NB4 (cell line): ENCODE measurements around the gene TAS2R9.

Source experiments
- DNase-seq: peaks from one replicate; pipeline ENCODE4 v3.0.0; 2010; ENCODE audit warnings: low read depth
- H3K4me3 ChIP-seq: one replicate; pipeline ENCODE4 v1.5.1; 2011; ENCODE audit warnings: mild to moderate bottlenecking, low read depth, low read length, moderate library complexity
- CTCF ChIP-seq: IDR thresholded peaks from one replicate; pipeline ENCODE4 v1.5.1; 2012; ENCODE audit warnings: low read depth, low read length
- MYC ChIP-seq: IDR thresholded peaks from 2 replicates; pipeline ENCODE4 v1.6.1; 2011; ENCODE audit warnings: low read depth, low read length
- POLR2A ChIP-seq: IDR thresholded peaks from 2 replicates; pipeline ENCODE4 v1.6.1; 2011; ENCODE audit warnings: mild to moderate bottlenecking; ENCODE audit not compliant: insufficient read length; ENCODE audit errors: extremely low read depth
- TF ChIP-seq, protein P1 (sequence below): IDR thresholded peaks from 2 replicates; pipeline ENCODE4 v1.6.1; 2011; ENCODE audit warnings: low read depth, low read length

Gene TAS2R9, protein sequence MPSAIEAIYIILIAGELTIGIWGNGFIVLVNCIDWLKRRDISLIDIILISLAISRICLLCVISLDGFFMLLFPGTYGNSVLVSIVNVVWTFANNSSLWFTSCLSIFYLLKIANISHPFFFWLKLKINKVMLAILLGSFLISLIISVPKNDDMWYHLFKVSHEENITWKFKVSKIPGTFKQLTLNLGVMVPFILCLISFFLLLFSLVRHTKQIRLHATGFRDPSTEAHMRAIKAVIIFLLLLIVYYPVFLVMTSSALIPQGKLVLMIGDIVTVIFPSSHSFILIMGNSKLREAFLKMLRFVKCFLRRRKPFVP

GRCh38 chr12:10810068-10810467, at the start of gene TAS2R9:
Gene TAS2R9, minus strand, starts transcription at chr12:10810168. Its CDS starts 93 bp downstream, at chr12:10810075.
- no peak for DNase-seq
- TF ChIP-seq, protein P1, sequence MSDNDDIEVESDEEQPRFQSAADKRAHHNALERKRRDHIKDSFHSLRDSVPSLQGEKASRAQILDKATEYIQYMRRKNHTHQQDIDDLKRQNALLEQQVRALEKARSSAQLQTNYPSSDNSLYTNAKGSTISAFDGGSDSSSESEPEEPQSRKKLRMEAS = no peak
- no peak for TF ChIP-seq POLR2A
- TF ChIP-seq MYC = no peak
- no peak for TF ChIP-seq CTCF
- no peak within 1 kb of the TSS for H3K4me3 ChIP-seq

GRCh38 chr12:10855807-10856206, 45.8 kb upstream of the TAS2R9 start:
- no peak for TF ChIP-seq POLR2A
- TF ChIP-seq, protein P1 = no peak
- DNase-seq = no peak
- H3K4me3 ChIP-seq = no peak overlapping the region

GRCh38 chr12:10853776-10854175, 43.8 kb upstream of the TAS2R9 start:
- DNase-seq = no peak
- no peak overlapping the region for H3K4me3 ChIP-seq
- TF ChIP-seq POLR2A = no peak
- TF ChIP-seq, protein P1 = no peak
- no peak for TF ChIP-seq MYC
- TF ChIP-seq CTCF = no peak

- no peak for DNase-seq
- no peak overlapping the region for H3K4me3 ChIP-seq
- TF ChIP-seq, protein P1 = no peak
- no peak for TF ChIP-seq POLR2A
- no peak for TF ChIP-seq MYC
- no peak for TF ChIP-seq CTCF
Observed at GRCh38 chr12:10851243-10851858, 41.4 kb upstream of the TAS2R9 start.

GRCh38 chr12:10849425-10849878, 39.5 kb upstream of the TAS2R9 start, which contains the start of gene PRR4:
Gene PRR4, minus strand, starts transcription at chr12:10849475. Its CDS starts 38 bp downstream, at chr12:10849437.
- H3K4me3 ChIP-seq = no peak within 1 kb of the TSS
- TF ChIP-seq, protein P1 = no peak
- no peak for TF ChIP-seq CTCF
- TF ChIP-seq MYC = no peak
- TF ChIP-seq POLR2A = no peak
- DNase-seq = no peak

GRCh38 chr12:10847744-10848143, 37.8 kb upstream of the TAS2R9 start:
- DNase-seq = no peak
- TF ChIP-seq CTCF (no peak), MYC (no peak), POLR2A (no peak)
- TF ChIP-seq, protein P1 = no peak
- H3K4me3 ChIP-seq = no peak overlapping the region
